NCI-H1105 (cell line): ENCODE results near the gene RPEL1.
"Not testable (repeated sequence)": the region's sequence is repeated elsewhere in the genome, so short reads cannot be mapped to it uniquely, and the experiment has no call there.

ENCODE experiments used
- DNase-seq: peaks from one replicate; lab custom pipeline; 2025; lab: John Stamatoyannopoulos, UW

Gene RPEL1

DNA sequence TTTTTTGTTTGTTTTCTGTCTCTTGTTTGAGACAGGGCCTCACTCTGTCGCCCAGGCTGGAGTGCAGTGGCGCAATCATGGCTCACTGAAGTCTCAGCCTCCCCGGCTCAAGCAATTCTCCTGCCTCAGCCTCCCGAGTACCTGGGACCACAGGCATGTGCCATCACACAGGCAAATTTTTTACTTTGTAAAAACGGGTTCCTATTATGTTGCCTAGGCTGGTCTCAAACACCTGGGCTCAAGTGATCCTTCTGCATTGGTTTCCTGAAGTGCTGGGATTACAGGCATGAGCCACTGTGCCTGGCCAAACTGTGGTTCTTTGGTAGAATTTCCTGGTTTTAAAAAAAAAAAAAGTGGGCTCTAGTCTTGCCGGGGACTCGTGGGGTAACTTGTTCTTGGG, at the start of gene RPEL1:
TSS of gene RPEL1 (plus strand) at position 301 of the 400 bp plus-strand sequence. CDS start 110 bp downstream, outside the sequence.
- not testable (repeated sequence) for DNase-seq

DNA sequence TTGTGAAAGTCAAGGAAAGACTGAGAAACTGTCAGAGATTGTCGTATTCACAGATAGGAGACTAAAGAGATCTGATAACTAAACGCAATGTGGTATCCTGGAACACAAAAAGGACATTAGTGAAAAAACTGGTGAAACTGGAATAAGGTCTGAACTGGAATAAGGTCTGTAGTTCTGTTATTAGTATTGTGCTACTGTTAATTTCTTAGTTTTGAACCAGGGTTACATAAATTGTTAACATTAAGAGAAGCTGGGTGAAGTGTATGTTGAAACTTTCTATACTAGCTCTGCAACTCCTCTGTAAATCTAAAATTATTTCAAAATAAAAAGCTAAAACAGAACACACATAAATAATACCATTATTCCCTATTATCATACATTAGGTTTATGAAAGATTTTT, 49.2 kb upstream of the RPEL1 start:
- DNase-seq = no peak

DNA sequence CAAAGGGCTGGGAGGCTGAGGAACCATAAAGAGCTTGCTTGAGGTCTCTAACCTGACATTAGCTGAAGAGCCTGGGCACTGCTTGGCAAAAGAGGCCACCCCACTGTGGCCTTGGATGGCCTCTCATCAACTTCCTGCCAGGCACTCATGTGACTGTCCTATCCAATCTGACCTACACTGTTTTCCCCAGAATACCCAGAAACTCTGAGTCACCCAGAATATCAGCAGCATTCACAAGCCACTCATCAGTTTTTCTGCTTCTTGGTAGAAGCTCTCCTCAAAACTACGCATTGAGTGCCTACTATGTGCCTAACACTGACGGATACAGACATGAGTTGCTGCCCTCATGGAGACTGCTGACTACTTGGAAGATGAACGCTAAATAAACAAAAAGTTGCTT, 48.5 kb upstream of the RPEL1 start:
- DNase-seq = no peak

DNA sequence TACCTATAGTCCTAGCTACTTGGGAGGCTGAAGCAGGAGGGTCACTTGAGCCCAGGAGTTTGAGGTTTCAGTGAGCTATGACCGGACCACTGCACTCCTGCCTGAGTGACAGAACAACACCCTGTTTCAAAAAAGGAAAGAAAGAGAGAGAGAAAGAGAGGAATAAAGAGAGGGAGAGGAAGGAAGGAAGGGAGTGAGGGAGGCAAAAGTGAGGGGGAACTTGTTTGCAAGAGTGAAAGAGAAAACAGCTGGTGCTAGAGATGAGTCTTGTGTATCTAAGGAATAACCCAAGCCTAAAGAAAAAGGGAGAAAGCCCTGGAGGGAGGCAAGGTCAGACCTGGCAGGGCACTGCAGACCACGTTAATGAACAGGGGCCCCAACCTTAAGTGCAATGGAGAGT, 47.8 kb upstream of the RPEL1 start:
- DNase-seq = no peak

DNA sequence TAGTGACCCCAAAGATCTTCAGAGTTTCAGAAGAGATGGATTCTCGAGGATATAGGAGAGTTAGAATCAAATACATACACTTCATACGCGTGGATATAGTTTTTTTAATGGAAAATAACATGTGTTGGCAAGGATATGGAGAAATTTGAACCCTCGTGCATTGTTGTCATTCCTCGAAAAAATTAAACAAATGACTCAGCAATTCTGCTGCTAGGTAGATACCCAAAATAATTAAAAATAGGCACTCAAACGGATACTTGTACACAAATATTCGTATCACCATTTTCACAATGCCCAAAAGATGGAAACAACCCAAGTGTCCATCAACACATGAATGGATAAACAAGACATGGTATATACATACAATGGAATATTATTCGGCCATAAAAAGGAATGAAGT, 47.0 kb upstream of the RPEL1 start:
- DNase-seq = no peak

DNA sequence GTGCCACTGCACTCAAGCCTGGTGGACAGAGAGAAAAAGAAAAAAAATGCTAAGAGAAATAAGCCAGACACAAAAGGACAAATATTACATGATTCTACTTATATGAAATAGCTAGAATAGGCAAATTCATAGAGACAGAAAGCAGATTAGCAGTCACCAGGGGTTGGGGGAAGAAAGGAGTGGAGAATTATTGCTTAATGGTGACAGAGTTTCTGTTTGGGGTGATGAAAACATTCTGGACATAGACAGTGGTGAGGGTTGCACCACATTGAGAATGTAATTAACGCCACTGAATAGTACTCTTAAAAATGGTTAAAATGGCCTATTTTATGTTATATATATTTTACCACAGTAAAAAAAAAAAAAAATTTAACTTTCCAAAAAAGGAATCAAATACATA, 46.2 kb upstream of the RPEL1 start:
- no peak for DNase-seq

DNA sequence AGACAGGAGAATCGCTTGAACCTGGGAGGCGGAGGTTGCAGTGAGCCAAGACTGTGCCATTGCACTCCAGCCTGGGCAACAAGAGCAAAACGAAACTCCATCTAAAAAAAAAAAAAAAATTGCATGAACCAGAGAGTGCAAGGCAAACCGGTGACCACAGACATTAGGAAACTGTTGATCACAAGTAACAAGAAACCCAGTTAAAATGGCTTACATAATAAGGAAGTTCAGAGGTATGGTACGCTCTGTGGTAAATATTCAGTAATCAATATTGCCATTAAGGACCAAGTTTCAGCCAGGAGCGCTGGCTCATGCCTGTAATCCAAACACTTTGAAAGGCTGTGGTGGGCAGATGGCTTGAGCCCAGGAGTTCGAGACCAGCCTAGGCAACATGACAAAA, 43.4 kb upstream of the RPEL1 start:
- DNase-seq = no peak

DNA sequence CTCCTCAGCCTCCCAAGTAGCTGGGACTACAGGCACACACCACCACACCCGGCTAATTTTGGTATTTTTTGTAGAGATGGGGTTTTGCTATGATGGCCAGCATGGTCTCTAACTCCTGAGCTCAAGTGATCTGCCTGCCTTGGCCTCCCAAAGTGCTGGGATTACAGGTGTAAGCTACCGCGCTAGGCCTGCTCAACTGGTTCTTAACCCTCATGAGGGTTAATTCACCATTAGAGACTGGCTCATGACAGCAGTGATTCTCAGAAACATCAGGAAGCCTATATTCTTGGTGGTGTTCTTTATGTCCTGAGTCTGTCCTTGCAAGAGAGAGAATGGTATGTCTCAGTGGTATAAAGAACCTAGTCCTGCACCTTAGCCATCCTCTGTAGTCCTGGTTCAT, 42.2 kb upstream of the RPEL1 start:
- DNase-seq = no peak

DNA sequence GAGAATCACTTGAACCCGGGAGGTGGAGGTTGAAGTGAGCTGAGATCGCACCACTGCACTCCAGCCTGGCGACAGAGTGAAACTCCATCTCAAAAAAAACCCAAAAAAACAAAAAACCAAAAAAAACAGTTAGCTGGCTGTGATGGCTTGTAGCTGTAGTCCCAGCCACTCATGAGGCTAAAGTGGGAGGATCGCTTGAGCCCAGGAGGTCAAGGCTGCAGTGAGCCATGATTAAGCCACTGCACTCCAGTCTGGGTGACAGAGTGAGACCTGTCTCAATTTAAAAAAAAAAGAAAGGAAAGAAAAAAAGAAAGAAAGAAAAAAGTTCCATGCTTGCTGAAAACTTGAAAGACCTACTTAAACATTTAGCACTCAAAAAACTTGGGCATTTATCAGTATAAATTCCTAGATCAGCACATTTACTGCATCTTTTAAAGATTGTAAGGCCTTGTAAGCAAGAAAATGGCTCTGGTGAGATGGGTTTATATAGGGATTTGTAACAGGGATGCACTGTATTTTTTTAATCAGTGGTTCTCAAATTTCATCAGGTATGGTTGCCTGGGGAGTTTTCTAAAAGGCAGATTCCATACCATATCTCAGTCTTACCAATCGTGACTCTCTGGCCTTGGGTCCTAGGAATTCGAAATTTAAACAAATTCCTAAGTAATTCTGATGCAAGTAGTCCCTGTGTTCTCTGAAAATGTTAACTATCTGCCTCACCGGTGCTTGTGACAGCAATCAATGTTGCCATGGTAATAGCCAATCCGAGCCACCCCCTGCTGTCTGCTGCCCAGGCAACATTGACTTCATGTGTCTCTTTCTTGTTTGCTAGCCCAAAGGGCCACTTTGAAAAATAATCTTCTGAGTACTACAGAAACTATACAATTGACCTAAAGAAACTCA, 41.1 kb upstream of the RPEL1 start:
- no peak for DNase-seq

DNA sequence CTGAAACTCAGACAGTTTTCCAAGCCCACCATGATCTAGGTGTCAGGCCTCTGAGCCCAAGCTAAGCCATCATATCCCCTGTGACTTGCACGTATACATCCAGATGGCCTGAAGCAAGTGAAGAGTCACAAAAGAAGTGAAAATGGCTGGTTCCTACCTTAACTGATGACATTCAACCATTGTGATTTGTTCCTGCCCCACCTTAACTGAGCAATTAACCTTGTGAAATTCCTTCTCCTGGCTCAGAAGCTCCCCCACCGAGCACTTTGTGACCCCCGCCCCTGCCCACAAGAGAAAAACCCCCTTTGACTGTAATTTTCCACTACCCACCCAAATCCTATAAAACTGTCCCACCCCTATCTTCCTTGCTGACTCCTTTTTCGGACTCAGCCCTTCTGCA, 40.3 kb upstream of the RPEL1 start:
- not testable (repeated sequence) for DNase-seq

DNA sequence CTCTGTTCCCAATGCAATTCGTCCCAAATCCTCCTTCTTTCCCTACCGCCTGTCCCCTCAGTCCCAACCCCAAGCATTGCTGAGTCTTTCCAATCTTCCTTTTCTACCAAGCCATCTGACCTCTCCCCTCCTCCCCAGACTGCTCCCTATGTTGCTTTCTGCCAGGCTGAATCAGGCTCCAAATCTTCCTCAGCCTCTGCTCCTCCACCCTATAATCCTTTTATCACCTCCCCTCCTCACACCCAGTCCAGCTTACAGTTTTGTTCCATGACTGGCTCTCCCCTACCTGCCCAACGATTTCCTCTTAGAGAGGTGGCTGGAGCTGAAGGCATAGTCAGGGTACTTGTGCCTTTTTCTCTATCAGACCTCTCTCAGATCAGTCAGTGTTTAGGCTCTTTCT, 39.0 kb upstream of the RPEL1 start:
- not testable (repeated sequence) for DNase-seq

DNA sequence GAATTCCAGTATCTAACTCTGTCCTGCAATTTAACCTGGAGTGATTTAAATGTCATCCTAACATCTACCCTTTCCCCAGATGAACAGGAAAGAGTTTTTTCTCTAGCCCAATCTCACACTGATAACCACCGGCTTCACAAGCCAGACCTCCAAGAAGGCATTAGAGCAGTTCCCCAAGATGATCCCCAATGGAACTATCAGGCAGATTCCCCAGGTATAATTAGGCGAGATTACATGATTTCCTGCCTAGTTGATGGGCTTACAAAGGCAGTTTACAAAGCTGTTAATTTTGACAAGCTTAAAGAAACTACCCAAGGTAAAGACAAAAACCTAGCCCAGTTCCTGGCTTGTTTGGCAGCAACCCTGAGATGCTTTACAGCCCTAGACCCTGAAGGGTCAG, 38.5 kb upstream of the RPEL1 start:
- no peak for DNase-seq

DNA sequence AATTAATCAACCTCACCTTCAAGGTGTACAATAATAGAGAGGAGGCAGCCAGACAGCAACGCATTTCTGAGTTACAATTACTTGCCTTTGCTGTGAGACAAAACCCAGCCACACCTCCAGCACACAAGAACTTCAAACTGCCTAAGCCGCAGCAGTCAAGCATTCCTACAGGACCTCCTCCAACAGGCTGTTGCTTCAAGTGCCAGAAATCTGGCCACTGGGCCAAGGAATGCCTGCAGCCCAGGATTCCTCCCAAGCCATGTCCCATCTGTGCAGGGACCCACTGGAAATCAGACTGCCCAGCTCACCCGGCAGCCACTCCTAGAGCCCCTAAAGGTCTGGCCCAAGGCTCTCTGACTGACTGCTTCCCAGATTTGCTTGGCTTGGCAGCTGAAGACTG, 38.0 kb upstream of the RPEL1 start:
- not testable (repeated sequence) for DNase-seq

DNA sequence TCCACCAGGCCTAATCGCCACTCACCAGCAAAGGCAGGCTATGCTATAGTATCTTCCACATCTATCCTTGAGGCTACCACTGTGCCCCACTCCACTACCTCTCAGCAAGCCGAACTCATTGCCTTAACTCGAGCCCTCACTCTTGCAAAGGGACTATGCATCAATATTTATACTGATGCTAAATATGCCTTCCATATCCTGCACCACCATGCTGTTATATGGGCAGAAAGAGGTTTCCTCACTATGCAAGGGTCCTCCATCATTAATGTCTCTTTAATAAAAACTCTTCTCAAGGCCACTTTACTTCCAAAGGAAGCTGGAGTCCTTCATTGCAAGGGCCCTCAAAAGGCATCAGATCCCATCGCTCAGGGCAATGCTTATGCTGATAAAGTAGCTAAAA, 35.4 kb upstream of the RPEL1 start:
- not testable (repeated sequence) for DNase-seq

DNA sequence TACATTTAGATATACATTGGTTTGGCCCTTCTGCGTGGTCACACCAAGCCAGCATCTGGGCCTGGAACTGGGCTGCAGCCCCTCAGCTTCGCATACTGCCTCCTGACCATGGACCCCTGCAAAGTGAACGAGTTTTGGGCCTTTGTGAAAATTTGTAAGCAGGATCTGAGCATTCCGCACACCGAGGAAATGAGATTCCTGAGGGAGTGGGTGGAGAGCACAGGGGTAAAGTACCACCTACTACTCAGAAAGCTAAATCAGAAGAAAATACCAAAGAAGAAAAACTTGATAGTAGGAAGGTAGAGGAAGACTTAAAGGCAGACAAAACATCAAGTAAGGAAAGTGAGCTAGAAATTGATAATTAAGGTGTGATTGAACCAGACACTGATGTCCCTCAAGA, 30.1 kb upstream of the RPEL1 start:
- no peak for DNase-seq

DNA sequence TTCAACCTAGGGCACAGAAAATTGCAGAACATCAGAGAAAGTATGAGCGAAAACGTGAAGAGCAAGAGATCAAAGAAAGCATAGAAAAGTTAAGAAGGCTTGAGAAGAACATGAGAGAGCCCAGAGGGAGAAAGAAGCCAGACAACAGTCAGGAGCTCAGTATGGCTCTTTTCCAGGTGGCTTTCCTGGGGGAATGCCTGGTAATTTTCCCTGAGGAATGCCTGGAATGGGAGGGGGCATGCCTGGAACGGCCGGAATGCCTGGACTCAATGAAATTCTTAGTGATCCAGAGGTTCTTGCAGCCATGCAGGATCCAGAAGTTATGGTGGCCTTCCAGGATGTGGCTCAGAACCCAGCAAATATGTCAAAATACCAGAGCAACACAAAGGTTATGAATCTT, 29.3 kb upstream of the RPEL1 start:
- DNase-seq = not testable (repeated sequence)

DNA sequence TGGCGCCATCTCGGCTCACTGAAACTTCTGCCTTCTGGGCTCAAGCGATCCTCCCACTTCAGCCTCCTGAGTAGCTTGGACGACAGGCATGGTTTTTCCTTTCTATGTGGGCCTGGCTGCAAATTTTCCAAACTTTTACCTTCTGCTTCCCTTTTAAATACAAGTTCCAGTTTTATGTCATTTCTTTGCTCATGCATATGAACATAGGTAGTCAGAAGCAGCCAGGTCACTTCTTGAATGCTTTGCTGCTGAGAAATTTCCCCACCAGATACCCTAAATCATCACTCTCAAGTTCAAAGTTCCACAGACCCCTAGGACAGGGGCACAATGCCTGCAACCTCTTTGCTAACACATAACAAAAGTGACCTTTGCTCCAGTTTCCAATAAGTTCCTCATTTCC, 21.6 kb upstream of the RPEL1 start:
- no peak for DNase-seq

DNA sequence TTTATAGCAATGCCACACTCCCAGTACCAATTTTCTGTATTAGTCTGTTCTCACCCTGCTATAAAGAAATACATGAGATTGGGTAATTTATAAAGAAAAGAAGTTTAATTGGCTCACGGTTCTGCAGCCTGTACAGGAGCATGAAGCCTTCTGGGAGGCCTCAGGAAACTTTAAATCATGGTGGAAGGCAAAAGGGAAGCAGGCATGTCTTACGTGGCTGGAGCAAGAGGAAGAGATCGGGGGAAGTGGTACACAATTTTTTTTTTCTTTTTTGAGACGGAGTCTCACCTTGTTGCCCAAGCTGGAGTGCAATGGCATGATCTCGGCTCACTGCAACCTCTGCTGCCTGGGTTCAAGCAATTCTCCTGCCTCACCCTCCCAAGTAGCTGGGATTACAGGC, 21.0 kb upstream of the RPEL1 start:
- not testable (repeated sequence) for DNase-seq

DNA sequence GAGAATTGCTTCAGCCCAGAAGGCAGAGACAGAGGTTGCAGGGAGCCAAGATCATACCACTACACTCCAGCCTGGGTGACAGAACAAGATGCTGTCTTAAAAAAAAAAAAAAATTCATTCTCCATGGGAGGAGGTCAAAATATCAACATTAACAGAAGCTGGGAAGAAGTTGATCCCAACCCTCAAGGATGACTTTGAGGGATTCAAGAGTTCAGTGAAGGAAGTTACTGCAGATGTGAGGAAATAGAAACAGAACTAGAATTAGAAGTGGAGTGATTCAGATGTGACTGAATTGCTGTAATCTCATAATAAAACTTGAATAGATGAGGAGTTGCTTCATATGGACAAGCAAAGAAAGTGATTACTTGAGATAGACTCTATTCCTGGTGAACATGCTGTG, 19.7 kb upstream of the RPEL1 start:
- no peak for DNase-seq

DNA sequence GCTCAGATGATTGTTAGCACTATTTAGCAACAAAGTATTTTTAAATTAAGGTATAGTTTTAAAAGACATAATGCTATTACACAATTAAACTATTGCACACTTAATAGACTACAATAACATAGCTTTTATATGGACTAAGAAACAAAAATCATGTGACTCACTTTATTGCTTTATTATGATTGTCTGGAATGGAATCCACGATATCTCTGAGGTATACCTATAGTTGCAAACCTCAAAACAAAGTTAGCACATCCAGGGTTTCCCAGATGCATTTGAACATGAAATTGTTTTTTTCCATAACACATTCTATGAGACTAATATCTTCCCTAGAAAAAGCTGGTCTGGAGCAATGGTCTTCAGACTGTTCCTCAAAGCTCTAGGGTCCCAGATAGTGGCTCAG, 18.3 kb upstream of the RPEL1 start:
- no peak for DNase-seq

DNA sequence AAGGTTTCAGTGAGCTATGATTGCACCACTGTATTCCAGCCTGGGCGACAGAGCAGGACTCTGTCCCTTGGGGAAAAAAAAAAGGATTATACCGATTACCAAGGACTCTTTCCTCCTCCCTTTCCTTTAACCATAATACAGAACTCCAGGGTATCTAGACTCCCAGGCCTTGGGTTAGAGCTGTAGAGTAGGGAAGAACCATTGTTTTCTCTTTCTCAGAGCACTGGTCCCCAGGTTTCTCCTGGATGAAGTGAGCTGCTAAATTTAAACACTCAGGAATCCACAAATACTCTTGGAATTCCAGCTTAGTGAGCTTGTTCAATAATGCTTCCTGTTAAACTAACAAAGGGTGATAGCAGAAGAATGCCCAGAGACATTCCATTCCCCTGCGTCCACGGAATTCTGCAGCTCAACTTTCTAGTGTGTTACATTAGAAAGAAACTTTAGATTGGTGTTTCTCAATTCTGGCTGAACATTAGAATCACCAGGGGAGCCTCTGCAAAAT, 14.6 kb upstream of the RPEL1 start:
- DNase-seq = no peak

DNA sequence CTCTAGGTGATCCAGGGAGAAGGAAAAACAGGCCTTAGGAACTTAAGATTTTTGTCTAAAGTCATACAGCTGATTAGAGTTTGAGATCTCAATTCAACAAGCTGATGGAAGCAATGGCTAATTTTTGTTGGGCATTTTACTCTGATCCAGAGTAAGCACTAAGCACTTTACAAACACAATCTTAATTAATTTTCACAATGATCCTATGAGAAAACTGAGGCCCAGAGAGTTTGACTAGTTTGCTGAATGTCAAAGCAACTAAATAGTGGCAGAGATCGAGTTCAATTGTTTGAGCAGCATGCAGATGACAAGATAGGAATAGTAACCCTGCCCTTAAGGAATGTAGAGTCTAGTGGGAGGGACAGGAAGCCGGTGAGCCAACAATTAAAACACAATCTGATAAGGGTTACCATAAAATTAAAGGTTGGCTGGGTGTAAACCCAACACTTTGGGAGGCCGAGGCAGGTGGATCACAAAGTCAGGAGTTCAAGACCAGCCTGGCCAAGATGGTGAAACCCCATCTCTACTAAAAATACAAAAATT, 13.5 kb upstream of the RPEL1 start:
- no peak for DNase-seq

DNA sequence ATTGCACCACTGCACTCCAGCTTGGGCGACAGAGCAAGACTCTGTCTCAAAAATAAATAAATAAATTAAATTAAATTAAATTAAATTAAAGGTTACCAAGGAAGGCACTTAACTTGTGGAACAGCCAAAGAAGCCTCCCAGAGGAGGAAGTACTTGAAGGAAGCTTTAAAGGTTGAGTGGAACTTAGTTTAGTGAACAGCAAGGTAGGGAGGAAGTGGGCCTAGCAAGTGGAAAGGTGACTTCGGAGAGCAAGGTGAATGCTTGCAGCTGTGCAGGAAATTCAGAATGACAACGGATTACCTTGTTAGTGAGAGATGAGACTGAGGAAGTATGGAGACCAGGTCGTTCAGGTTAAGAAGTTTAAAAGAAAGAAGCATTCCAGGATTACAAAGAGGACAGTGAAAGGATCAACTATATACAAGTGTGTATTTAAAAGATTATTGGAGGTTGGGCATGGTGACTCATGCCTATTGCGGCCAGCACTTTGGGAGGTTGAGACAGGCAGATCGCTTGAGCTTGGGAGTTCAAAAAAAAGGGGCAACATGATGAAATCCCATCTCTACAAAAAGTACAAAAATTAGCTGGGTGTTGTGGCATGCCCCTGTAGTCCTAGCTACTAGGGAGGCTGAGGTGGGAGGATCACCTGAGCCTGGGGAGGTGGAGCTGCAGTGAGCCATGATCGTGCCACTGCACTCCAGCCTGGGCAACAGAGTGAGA, 12.8 kb upstream of the RPEL1 start:
- DNase-seq = no peak
